A172 (cell line): Measurements from ENCODE around the gene IGF1R. TPM values are rescaled to one million over a fixed set of nuclear protein-coding genes. Genes with fewer than 3 reads are reported as not detected.

Source experiments
- DNase-seq: peaks from one replicate; pipeline ENCODE4 v3.0.0-alpha.2; 2015; ENCODE audit warnings: low spot score
- total RNA-seq: library from RNA; depleted of rRNA; stranded (reverse); fragments of >200 nt; shearing (Covaris generic); gene quantifications from 2 replicates; pipeline ENCODE4 v1.2.3, GENCODE V29; 2014

Gene IGF1R
- total RNA-seq, 1 experiment from 2014 or later, result 6.1 TPM

DNA sequence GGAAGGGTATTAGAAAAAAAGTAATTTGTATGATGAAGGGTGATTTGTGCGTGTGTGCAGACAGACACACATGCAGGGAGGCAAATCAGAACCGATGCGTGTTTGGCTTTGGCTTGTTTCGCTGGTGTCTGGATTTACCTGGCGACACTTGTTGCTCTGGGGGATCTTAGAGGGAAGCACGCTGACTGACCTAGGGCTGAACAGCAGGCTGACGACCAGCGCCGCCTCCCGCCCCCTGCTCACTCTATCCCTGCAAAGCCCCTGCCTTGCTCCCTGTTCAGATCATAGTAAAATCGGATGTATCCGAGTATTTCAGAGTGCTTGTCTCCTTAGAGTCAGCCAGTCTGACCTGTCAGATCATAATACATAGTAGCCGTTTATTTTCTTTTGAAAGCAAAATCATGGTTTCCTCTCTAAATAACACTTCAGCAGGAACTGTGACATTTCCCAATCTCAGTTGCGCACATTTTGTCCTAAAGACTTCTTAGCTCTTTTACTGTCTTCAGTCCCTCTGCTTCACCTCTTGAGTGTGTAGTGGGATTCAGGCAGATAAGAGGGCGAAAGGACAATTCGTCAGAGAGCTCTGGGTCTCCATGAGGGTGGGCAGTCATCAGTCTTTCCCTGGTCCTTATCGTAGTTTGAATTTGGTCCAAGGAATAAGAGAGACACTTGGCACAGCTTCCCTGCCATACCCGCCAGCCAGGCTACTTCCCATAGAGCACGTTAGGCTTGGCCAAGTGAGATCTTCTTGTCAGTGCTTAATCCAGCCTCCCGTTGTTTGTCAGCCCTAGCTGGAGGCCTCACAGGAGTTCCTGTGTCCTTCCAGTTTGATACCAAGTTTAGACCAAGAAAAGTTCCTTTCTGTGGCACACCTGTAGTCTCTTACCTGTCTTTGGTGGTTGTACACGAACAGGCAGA is 261.9 kb downstream of the IGF1R start:
- DNase-seq, result no peak

DNA sequence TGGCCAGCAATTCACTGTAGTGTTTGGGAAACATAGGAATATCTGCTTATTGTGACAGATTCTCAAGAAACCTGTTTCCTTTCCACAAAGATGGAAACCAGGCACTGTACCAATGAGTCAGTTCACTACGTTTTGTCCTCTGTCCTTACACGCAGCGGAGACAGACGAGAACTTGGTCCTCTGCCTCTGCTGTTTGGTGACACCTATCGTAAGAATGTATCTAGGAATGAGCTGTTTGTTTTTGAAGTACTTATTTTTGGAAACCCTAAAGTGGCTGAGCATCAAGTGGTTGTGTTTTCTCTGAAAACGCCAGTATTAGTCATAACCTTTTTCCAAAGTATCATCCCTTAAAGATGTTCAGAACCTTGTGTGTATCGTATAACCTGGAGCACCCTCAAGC is 266.3 kb downstream of the IGF1R start:
- DNase-seq, result peak; percentile 82

DNA sequence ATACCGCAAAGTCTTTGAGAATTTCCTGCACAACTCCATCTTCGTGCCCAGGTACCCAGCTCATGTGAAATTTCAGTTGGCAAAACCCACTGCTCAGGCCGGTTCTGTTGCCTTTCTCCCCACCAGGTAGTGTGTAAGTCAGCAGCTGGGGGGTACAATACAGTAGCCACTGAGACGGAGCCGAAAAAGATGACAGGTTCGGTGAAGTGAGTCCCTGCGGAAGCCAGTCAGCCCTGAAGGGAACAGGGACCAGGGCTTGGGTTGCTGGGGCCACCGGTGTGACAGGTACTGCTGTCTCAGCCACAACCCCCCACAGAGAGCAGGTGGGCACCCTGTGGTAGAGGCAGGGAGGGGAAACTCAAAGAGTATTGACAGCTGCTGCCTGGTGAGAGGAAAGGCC is 268.5 kb downstream of the IGF1R start:
- no peak for DNase-seq

DNA sequence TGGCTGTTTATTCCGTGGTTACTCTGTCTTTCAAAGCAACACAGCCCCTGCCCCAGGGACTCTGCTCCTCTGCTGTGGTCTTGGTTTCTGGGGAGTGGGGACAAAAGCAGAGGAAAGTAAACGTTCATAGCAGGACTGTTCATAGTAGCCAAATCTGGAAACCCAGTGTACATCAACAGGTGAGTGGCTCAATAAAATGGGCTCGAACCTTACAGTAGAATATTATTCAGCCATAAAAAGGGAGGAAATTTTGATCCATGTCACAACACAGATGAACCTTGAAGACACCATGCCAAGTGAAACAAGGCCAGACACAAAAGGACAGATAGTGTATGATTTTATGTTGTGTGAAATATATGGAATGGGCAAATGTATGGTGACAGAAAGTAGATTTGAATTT is 269.1 kb downstream of the IGF1R start:
- DNase-seq, result no peak

- DNase-seq, result no peak
Measured at GRCh38 chr15:98920091-98920880, 271.9 kb downstream of the IGF1R start.

GRCh38 chr15:98923171-98923570 is 274.8 kb downstream of the IGF1R start:
- no peak for DNase-seq

GRCh38 chr15:98923579-98923978 is 275.2 kb downstream of the IGF1R start:
- DNase-seq, result no peak

- DNase-seq, result no peak
Measured at GRCh38 chr15:98924401-98925049, 276.2 kb downstream of the IGF1R start.

DNA sequence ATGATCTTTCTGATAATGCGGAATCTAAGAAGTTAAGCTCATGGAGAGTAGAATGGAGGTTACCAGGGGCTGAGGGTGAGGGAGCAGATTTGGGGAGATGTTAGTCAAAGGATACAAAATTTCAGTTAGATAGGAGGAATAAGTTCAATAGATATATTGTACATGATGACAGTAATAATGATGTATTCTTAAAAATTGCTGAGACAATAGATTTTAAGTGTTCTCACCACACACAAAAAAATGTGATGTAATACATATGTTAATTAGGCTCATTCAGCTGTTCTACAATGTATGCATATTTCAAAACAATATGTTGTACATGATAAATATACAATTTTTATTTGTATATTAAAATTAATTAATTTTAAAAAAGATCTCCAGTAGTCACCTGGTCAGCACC is 277.9 kb downstream of the IGF1R start:
- no peak for DNase-seq

- DNase-seq, result no peak
Measured at GRCh38 chr15:98927022-98927421, 278.7 kb downstream of the IGF1R start.

GRCh38 chr15:98927996-98928395 is 279.7 kb downstream of the IGF1R start:
- no peak for DNase-seq

DNA sequence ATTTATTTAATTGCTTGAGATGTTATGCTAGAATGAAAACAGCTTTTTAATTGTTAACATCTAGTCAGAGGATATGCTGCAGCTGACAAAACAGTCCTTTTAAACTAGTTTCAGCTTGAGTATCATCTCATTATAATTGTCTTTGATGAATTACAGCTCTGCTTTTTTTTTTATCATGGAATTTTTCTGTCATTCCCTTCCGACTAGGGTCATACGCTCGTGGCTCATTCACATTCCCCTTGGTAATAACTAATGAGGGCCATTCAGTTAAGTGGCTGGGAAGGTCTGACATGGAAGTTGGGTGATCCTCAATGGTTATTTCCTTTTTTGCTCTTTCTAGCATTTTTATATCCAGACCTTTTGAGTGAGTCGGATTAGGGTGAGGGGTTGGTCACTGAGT is 282.2 kb downstream of the IGF1R start:
- DNase-seq, result no peak

GRCh38 chr15:98931004-98931403 is 282.7 kb downstream of the IGF1R start:
- no peak for DNase-seq

GRCh38 chr15:98933406-98933805 is 285.1 kb downstream of the IGF1R start:
- DNase-seq, result no peak

DNA sequence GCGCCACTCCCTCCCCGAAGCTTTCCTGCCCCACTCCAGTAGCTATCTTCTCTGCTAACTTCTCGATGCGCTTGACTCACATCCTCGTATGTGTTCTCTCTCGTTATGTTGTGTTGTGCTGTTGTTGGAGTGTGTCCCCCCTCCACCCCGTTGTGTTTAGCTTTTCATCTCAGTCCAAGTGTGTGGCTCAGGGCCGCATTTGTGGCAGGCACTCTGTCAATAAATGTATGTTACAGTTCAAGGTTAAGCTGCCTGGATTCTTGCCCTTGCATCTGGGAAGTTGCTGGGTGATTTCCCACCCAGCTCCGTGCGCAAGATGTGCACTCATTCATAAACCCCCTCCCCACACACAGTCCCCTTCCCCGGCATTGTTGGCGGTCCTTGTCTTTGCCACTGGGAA is 287.4 kb downstream of the IGF1R start:
- DNase-seq, result no peak

- no peak for DNase-seq
Measured at GRCh38 chr15:98937413-98938104, 289.2 kb downstream of the IGF1R start.

- DNase-seq, result no peak
Measured at GRCh38 chr15:98938105-98938417, 289.7 kb downstream of the IGF1R start.

DNA sequence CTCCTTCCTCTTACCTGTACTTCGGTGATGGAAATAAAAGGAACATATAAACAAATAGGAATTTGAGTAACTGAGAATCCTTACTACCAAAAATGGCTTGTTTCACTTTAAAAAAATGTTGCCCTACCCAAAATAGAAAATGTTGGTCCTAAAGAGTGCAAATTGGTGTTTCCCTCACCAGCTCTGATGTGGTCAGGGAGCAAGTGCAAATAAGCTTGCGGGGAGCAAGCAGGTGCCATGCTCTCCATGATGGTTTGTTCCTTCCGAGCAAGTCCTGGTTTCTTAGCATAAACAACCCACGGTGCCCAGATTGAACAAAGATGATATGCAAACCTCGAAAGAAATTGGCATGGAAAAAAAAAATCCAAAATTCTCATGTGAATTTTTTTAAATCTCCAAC is 290.5 kb downstream of the IGF1R start:
- no peak for DNase-seq

DNA sequence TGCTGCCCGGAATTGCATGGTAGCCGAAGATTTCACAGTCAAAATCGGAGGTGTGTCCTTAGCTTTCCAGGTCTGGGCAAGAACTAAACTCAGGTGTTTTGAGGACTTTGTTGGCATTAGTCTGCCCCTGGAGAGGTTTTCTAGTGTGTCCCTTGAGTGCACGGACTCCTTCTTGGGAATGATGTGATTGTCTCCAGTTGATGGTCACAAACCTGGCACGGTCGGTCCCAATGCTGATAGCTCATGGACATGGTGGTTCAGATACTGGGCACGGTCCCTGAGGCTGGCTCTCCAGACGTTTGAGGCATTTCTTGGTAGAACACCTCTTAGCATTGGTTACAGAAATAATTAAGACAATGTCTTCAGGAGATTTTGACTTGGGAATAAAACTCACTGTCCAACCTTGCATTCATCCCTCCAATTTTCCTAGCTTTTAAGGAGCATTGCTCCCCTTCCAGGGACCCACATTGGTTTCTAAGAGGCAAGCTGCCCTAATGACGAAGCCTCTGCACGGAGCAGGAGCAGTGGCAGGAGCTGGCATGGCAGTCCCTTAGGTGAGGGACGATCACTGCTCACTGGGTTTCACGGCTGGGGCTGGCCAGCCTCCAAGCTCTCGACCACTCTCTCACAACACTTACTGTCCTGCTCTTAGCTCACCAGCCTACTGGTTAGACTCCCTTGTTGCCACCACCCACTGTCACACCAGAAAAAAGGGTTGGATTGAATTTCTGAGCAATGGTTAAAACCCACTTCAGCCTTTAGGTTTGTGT is 291.2 kb downstream of the IGF1R start:
- DNase-seq, result no peak

DNA sequence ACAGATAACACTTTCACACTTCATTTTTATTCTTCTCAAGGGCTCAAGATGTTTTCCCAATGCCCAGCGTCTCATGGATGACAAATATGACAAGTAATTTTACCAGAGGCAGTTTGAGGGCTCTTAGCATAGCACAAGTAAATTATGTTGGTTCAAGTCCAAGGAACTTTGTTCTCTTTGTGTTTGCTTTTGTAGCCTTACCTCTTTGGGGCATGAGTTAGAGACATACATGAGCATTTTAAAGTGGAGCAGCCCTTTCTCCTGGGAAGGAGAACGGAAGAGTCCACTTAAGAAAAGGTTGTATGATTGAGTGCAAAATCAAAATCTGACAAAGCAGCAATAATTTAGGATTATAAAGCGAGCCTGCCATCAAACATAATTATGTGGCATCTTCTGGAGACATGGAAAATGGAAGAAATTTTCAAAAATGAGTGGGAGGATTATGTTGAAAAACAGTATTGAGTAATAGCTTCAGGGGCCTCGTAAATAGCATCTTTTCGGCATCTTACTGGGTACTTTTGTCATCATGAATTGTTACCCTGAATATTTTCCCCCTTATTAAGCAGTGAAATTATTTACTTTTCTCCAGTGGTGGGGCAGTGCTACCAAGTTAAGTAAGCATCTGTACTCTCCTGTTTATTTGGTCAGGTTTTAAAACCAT is 293.4 kb downstream of the IGF1R start:
- no peak for DNase-seq

GRCh38 chr15:98942431-98942830 is 294.1 kb downstream of the IGF1R start:
- DNase-seq, result no peak
